ENCODE results near the gene DNMT3B.
A peak's percentile ranks its signal among the peaks of the same experiment; 100 is the strongest.
"Not testable (repeated sequence)": the region's sequence is repeated elsewhere in the genome, so short reads cannot be mapped to it uniquely, and the experiment has no call there.

Gene DNMT3B

DNA sequence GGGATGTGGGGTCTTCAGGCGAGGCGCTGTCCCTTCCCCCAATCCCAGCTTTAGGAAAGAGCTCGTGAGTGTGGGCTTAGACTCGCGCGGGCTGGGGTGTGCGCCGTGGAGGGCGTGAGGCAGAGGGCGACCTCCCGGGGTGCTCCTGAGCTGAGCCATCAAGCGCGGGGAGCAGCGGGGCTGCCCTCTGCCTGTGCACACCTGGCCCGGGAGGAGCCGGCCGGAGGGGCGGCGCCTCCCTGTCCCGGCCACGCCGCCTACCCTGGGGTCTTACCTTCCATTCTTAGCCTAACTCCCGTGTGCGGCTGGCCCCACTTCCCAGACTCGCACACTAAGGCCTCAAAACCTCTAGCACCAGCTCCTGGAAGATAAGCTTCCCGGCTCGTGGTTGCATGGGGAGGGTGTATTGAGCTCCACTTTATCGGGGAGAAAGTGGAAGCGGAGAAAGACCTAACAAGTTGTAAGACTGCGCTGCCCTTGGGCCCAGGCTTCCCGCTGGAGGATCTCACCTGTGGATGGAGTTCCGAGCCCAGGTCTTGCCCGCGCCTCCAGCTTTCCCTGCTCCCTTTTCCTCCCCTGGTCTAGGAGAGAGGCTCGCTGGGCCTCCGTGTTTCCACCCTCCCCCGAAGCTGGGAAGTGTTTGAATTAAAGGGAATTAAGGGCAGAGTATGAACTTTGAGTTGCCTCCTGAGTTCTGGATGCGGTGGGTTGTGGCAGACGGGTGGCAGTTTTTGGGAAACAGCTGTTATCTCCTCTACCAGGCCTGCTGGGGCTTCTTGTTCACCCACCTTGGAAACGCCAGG, 1.2 kb downstream of the DNMT3B start:
- DNase-seq (ENCODE audit: low read depth): no peak

DNA sequence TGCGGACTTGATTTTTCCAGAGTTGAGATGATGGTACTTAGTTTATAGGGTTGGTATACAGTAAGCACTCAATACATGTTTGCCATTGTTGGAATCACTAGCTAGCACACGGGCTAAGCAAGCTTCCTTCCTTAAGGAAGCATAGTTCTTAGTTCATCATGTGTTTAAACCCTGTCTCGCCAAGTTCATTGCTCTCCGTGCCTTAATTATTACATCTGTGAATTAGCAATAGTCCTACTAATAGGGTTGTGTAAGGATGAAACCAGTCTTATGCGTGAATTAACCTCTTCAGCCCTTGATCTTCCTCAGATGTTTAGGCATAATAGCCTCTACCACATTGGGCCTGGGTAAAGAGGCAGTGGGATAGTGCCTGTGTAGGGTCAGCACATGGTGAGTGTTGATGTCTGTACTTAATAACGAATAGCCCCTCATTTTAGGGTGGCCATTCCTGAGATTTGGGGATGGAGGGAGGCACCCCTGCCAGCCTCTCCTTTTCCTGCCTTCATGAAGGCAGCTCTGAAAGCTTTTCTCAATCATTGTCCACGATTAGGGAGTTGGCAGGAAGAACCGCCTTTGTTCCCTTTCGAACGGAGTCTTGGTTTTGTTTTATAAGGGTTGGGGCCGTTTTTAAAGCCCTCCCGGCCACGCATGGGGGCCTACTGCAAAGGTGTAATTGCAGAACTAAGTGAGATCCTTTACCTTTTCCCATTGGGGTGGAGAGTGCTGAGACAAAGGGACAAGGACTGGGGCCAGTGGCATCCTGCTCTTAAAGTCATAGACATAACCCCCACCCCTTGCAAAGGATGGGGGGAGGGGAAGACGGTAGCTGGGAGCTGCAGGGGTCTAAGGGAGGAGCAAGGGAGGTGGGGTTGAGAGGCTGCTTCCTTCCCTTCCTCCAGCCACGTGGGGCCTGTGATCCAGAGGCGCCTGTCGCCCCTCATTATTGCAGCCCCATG, 2.1 kb downstream of the DNMT3B start:
- no peak for DNase-seq (ENCODE audit: low read depth)

DNA sequence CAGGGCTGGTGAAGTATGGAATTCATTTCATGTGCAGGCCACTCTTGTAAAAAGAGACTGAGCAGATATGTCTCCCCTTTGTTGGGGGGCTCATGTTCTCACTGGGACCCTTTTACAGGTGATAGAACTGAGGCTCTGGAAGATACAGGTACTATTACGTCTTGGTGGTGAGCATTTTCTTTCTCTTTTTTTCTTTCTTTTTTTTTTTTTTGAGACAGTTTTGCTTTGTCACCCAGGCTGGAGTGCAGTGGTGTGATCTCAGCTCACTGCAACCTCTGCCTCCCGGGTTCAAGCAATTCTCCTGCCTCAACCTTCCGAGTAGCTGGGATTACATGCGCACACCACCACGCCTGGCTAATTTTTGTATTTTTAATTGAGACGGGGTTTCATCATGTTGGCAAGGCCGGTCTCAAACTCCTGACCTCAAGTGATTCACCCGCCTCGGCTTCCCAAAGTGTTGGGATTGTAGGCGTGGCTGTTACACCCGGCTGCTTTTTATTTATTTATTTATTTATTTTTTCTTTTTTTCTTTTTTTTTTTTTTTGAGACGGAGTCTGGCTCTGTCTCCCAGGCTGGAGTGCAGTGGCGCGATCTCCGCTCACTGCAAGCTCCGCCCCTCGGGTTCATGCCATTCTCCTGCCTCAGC, 3.2 kb downstream of the DNMT3B start:
- DNase-seq (ENCODE audit: low read depth): not testable (repeated sequence)

DNA sequence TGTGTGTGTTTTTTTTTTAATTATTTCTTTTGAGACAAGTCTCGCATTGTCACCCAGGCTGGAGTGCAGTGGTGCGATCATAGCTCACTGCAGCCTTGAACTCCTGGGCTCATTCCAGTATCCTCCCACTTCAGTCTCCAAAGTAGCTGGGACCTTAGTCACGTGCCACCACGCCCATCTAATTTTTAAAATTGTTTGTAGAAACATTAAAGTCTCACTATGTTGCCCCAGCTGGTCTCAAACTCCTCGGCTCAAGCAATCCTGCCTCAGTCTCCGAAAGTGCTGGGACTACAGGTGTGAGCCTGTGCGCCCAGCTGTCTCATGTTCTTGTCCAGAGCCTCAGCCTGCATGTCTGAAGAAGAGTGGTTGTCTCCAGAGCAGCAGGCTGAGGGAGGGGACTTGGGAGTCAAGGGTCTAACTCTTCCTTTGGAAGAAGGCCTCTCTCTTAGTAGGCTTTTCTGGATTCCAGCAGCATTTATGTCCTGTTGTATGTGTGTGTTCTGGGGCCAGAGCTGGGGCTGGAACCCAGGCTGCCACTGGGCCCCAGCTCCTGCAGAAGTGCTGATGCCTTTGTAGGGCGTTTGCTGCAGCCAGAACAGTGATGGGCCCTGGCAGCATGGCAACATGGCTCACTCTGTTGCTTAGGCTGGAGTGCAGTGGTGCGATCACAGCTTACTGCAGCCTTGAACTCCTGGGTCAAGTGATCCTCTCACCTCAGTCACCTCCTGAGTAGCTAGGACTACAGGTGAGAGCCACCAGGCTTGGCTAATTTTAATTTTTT, 5.4 kb downstream of the DNMT3B start:
- DNase-seq (ENCODE audit: low read depth): no peak

DNA sequence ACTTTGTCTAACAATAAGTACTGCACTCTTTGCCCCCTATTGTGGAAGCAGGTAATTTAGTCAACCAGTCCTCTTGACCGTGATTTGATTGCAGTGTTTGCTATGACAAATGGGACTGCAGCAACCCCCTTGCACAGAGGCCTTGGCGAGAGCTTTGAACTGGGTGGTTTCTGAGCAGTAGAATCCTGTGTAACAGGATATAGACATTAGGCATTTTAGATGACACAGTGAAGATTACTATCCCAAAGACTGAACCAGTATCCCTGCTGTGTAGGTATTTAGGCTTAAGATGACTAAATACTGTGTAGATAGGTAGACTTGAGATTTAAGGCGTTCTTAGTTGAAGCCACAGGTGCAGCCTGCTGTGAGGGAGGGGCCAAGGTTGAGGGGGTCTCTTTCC, 9.9 kb downstream of the DNMT3B start:
- no peak for DNase-seq (ENCODE audit: low read depth)

DNA sequence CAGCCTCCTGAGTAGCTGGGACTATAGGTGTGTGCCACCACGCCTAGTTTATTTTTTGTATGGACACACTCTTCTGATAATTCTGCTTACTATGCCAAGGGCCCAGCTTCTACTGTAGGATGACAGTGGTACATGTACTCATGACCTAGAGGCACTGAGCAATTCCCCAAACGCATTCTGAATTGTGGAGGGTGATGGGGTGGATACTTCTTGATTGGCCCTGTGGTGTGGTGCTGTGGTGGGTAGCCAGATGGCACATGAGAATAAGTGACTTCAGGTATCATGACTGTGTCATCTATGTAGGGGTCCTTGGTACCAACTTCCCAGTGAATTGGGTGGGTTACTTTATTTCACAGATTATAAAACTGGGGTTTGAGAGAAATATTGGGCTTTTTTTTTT, 11.0 kb downstream of the DNMT3B start:
- DNase-seq (ENCODE audit: low read depth): no peak

DNA sequence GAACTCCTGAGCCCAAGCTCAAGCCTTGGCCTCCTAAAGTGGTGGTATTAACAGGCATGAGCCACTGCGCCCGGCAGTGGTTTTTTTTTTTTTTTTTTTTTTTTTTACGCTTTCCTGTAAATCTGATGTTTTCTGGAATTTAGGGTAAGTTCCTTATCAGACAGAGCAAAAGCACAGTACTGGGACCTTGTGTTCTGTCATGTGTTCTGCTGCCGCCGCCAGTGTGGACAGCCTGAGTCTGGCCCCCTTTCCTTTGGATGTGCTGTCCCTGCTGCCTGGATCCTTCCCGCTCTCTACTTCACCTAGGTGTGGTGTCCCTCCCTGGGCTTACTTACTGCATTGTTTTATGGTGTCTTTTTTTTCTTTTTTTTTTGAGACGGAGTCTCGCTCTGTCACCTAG, 11.7 kb downstream of the DNMT3B start:
- DNase-seq (ENCODE audit: low read depth): no peak

DNA sequence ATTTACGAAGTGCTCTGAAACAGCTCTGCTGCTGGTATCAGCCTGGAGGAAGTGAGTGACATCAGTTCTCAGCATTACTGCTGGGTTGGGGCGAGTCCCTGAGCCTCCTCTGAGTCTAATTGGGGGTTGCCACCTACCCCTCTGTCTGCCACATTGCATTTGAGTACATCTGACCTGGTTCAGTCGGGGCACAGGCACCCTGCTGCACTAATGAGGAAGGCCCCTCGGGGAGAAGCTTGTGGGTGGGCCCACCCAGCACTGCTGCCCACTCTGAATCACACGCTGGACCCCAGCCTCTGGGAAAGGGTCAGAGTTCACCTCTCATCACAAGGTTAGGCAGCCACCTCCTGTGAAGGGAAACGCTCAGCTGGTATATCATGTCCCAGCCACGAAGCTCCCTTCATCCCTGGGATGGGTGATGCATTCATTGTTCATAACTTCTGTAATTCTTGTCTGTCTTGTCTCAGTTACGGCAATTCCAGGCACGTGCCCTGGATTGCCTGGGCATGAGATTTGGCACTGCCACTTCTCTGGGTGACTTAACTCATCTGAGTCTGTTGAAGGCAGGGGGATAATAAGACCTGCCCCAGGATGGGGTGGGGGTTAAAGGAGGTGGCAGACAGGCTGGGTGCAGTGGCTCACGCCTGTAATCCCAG, 13.3 kb downstream of the DNMT3B start:
- DNase-seq (ENCODE audit: low read depth): no peak

DNA sequence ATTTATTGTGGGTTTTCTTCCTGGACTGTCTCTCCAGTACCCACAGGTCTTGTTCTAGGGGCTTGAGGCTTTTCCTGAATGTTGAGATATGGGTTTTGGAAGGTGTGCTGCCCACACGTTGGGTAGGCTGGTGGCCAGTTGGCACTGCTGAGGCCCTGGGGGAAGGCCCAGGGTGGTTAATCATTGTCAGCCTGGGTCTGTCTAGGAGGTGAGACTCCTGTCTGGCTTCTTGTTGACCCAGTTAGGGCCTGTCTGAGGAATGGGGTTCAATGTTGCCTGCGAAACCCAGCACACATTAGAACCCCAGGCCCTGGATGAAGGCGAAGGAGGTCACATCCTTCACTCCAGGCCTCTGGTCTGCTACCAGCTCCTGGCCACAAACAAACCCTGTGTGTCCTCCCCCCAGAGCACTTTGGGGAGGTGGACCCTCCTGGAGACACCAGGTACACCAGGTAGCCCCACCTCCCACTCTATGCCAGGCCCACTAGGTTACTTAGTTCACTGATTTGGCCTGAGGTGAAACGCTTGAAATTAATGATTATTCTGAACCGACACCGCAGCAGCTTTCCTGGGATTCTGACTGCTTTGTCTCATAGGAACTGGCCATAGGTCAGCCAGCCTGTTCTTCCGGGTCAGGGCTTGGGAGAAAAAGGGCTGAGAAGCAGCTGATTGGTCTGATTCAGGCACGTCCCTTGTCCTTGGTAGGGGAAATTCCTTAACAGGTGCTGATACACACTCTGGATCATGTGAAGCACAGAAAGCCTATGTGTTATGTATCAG, 15.2 kb downstream of the DNMT3B start:
- no peak for DNase-seq (ENCODE audit: low read depth)

DNA sequence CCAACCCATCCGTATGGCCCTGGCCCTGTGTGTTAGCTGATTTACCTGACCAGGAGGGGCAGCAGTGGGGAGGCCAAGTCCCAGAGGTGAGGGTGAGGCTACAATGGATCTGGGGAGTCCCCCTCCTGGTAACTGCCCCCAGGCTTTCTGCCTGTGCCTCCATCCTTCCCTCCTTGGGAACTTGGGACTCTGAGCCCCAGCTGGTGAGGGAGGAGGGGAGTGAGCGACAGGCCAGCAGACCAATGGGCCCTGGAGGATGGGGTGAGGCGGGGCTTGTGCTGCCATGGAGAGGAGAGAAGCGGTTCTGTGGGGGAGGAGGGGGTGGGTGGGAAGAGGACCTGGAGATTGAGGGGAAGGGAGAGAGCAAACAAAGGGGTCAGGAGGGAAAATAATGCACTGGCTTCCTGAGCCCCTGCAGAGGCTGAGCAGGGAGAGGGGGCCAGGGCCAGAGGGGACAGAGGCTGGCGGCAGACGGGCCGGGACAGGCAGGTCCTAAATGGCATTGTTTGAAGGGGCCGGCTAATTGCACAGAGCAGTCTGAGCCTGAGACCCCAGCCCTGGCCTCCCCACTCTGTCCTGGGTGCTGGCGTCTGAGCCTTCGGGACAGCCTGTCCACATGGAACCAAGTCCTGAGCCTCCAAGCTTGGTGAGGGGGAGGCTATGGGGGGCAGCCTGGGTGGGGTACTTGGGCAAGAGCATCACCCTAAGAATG, 17.5 kb downstream of the DNMT3B start:
- DNase-seq (ENCODE audit: low read depth): no peak

DNA sequence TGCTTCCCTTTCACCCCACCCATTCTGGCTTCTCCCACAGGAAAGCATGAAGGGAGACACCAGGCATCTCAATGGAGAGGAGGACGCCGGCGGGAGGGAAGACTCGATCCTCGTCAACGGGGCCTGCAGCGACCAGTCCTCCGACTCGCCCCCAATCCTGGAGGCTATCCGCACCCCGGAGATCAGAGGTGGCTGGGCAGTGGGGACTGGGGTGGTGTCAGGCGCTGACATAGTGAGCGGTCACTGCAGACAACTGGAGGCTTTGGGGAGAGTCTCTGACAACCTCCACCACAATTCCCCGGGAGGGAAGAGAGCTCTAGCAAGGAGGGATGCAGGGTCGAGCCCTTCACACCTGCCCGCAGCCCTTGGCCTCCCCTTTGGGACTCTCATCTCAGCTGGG, 18.1 kb downstream of the DNMT3B start:
- DNase-seq (ENCODE audit: low read depth): no peak

DNA sequence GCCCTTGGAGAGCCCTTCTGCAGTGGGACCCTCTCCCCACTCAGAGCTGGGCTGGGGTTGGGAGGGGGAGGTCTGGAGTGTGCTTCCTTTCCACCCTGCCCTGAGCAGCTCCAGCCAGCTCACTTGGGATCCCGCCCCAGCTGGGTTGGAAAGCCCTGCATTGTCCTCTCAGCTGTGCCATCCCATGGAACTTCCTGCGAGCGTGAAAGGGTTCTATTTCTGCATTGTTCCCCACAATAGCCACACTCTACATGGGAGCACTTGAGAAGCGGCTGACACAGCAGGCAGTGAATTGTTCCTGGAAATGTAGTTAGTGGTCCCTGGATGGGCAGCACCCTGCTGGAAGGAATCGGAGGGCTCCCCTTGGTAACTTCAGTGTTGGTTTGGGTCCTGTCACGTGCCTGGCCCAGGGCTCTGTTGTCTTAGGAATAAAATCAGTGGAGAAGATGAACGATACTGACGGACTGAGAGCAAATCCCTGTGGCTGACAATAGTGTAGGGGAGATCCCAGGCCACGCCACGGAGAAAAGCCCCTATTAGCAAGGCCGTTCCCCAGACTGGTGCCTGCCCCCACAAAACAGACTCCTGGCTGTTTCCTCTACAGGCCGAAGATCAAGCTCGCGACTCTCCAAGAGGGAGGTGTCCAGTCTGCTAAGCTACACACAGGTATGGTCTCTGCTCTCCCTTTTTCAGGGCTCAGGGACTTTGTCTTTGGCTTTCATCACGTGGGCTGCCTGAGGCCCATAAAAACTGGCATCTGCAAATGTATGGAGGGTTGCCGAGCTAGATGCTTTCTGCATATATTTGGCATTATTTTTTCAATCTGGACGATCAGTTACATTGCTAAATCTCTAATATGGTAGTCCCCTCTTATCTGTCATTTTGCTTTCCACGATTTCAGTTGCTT, 18.8 kb downstream of the DNMT3B start:
- no peak for DNase-seq (ENCODE audit: low read depth)

DNA sequence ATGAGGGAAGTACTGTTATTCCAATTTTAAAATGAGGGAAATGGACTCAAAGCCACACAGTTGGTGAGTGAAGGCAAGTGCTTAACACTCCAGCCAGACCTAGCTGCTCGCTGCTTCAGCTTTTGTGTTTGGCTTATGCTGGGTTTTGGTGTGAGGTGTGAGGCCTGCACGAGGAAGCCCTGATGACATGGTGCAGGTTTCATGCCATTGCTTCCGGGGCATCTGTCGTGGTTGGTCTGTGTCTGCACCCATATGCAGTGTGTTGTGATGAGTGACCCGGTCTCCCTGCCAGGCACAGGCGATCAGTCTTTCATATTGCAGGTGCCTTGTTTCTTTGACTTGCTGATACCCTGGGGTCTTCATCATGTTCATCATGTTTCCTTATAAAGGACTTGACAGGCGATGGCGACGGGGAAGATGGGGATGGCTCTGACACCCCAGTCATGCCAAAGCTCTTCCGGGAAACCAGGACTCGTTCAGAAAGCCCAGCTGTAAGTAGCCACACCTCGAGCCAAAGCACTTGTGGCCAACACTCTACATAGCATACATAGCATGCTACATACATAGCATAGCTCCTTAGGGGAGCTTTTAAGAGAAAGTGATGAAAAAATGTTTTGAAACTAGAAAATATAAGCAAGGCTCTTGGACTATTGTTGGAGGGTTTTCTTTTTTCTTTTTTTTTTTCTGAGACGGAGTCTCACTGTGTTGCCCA, 22.3 kb downstream of the DNMT3B start:
- DNase-seq (ENCODE audit: low read depth): no peak

DNA sequence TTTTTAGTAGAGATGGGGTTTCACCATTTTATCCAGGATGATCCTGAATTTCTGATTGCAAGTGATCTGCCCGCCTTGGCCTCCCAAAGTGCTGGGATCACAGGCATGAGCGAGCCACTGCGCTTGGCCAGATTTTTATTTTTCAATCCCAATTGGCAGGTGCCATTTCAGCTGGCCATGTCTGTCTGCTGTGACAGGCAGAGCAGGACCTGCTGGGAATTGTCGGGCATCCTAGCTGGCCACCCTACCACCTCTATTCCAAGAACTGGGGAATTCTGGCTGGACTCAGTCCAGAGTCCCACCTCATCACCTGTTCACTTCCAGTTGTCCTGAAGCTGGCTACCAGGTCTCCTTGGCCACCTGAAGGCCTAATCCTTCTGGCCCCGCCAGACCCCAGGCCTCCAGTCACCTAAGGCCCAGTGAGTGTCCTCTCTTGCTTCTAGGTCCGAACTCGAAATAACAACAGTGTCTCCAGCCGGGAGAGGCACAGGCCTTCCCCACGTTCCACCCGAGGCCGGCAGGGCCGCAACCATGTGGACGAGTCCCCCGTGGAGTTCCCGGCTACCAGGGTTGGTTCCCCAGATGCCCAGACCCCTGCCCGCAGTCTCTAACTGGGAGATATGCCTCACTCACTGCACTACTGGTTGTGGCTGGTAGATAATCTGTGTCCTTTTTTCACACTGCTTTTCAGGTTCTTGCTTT, 24.0 kb downstream of the DNMT3B start:
- DNase-seq (ENCODE audit: low read depth): no peak

DNA sequence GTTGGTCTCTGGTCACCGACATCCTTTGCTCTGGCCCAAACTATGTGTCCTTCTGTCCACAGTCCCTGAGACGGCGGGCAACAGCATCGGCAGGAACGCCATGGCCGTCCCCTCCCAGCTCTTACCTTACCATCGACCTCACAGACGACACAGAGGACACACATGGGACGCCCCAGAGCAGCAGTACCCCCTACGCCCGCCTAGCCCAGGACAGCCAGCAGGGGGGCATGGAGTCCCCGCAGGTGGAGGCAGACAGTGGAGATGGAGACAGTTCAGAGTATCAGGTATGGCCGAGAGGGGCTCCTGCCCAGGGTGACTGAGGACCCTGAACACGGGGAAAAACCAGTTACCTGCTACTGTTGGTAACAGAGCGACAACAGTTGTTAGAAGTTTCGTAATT, 25.0 kb downstream of the DNMT3B start:
- DNase-seq (ENCODE audit: low read depth): no peak

DNA sequence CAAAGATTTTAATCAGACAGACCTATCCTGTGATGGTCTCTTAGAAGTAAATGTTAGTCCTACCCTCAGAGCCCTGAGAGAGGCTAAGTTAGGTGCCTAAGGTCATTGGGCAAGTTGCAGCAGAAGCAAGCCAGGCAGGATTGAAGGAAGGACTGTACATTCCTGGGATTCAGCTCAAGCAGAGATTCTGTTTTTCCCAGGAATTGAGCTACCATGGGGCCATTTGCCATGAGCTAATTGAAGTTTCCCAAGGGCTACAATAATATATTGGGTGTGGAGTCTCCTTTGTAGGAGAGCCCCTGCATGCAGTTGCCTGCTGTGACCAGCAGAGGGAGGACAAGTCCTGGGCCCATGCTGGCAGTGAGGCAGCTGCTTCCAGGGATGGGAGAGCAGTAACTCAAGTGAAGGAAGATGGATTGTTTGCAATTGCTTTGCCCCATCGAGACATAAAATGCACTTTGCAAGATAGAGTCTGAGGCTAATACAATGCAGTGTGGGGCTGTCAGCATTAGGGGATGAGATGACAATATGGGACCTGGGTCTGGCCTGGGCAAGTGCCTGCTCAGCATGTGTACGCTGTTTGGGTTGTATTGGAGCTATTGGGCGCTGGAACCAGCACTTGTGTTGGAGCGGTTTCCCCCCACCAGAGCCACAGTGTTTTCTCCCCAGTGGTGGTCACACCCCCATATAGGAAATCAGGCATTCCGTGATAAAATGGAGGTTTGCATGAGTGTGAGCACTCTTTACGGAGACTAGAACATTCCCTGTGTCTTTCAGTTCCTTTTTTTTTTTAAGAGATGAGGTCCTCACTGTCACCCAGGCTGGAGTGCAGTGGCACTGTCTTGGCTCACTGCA, 27.9 kb downstream of the DNMT3B start:
- peak; percentile 54 for DNase-seq (ENCODE audit: low read depth)

DNA sequence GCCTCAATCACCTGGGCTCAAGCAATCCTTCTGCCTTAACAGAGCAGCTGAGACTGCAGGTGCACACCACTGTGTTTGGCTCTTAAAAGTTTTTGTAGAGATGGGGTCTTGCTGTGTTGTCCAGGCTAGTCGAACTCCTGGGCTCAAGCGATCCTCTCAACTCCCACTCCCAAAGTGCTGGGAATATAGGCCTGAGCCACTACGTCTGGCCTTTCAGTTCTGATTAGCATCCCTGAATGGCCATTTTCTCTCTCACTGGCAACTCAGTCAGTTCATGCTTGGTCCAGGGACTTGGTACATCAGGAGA, 28.5 kb downstream of the DNMT3B start:
- no peak for DNase-seq (ENCODE audit: low read depth)
